ENCODE data around the gene PHLDB2. TPM values are rescaled to one million over a fixed set of nuclear protein-coding genes. Genes with fewer than 3 reads are reported as not detected.

Gene PHLDB2
- total RNA-seq, 1 experiment from 2014 or later = not detected

DNA sequence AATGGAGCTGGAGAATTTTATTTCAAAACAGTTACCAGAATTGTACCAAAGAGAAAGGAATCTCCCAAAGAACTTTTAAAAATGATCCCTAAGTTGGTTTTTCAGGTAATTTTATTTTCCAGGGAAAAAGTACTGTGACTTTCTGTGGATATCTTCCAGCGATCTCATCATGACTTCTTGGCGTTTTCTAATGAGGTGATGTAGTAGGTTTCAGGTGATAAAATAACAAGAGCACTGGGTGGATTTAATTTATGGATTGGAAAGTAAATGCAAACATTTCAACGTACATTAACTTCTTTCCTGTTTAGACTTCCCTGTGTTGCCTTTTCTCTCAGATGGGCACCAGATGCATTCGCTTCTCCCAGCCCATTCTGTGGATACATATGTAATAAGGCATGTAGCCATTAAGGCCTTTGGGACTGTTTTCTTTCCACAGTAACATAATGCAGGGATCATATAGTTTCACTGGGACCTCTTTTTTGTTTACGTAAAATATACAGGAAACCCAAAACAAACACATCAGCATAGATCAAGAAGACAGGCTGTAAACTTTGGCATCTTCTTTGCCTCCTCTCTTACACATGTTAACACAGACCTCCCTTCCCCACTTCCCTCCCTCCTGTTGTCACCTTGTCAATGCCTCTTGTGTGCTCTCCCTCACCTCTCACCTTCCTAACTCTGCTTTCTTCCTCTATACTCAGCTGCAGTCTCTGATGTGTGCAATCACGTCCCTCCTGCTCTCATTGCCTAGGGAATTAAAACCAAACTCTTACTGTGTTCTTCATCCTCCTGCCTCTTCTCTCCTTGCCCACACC is 13.0 kb downstream of the PHLDB2 start:
- in situ Hi-C loops (cut with HindIII; ENCODE audit: low sequenced_read_pairs) = no loop called here
- DNase-seq (ENCODE audit: low spot score) = no peak

DNA sequence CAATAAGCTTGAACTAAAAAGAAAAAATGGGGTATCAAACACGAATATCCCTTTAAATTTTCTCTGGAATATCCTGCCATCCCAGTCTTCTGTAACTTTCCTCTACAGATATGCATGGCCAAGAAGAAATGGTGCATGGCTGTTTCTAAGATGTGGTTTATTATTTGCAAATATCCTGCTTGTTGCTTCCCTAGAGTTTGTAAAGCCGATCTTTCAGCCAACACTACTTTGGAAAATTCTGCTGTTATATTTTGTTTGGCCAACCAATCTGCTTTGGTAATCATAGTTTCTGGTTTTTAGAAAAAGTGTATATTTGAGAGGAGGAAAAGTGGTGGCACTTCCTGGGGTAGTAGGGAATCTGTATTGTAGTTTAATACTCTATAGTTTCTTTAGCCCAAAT is 13.9 kb downstream of the PHLDB2 start:
- no peak for DNase-seq (ENCODE audit: low spot score)
- in situ Hi-C loops (cut with HindIII; ENCODE audit: low sequenced_read_pairs) = no loop called here

DNA sequence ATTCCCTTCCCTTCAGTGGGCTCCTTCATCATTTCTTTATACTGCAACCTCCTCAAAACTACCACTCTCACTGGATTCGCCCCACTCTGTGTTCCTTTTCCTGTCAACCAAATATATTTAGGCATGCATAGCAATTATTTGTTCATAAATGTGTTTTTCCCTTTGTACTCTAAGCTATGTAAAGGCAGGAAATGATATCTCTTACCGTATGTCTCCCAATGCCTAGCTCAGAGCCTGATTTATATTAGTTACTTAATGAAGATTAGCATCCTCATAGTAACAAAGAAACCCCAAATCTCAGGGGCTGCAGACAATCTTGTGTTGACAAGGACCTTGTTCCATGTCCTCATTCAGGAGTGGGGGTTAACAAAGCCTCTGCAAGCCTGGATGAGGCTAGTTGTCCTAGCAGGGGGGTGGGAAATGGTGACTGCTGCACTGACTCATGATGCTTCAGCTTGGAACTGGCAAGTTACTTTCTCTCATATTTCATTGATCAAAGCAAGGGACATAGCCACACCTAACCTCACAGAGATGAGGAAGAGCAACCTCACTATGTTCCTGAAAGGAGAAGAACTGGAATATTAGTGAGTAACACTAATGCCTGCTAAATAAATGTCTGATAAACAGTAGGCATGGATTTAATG is 15.2 kb downstream of the PHLDB2 start:
- in situ Hi-C loops (cut with HindIII; ENCODE audit: low sequenced_read_pairs) = no loop called here

DNA sequence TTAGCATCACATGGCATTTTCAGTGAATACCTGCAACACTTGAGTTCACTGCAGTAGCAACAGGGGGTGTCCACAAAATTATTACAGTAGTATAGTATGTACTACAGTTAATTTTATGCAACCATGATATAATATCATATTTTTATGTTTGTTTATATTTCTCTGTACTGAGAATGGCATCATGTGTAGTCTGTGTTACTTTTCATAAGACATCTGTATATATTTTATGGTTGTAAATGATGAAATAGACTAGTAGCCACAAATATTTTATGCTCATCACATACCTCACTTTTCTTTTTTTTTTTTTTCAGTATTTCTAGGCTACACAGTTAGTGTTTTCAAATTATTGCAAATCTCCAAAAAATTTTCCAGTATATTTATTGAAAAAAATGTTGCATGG is 22.4 kb downstream of the PHLDB2 start:
- DNase-seq (ENCODE audit: low spot score) = no peak
- in situ Hi-C loops (cut with HindIII; ENCODE audit: low sequenced_read_pairs) = no loop called here

More for the DNA sequence above, 15.2 kb downstream of the PHLDB2 start:
- no peak for DNase-seq (ENCODE audit: low spot score)

DNA sequence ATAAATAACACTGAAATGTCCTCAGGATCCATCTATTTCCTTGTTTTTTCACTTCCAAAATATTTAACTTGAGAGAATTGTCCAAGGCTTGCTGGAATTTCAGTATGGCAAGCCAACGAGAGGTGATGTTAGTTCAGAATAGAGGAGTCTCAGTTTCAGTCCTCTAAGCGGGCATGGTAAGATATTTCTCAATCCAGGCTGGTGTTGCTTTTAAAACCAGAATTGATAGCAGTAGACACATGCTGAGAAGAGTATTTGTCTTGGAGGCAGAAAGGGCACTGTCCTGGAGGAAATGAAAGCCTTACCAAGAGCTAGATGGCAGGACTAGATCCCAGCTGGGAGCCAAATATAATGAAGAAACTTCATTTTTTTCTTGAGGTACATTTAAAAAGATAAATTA is 23.1 kb downstream of the PHLDB2 start:
- no peak for DNase-seq (ENCODE audit: low spot score)
- in situ Hi-C loops (cut with HindIII; ENCODE audit: low sequenced_read_pairs) = no loop called here

DNA sequence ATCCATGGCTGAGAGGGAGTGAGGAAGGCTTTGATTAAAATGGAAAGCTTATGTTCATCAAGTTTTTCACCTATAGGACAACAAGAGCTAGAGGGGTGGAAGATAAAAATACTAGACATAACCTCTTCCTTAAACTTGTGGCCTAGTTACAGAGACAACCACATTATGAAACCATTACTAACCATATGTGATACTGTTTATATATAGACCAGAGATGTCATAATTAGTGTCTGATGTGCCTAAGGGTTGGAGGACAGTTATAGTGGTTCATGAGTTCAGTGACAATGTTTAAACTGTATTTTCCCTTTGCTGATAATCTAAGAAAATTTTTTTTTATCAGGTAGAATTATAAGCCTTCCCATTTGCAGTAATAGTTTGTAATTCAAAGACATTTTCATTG is 23.7 kb downstream of the PHLDB2 start:
- in situ Hi-C loops (cut with HindIII; ENCODE audit: low sequenced_read_pairs) = no loop called here
- no peak for DNase-seq (ENCODE audit: low spot score)

DNA sequence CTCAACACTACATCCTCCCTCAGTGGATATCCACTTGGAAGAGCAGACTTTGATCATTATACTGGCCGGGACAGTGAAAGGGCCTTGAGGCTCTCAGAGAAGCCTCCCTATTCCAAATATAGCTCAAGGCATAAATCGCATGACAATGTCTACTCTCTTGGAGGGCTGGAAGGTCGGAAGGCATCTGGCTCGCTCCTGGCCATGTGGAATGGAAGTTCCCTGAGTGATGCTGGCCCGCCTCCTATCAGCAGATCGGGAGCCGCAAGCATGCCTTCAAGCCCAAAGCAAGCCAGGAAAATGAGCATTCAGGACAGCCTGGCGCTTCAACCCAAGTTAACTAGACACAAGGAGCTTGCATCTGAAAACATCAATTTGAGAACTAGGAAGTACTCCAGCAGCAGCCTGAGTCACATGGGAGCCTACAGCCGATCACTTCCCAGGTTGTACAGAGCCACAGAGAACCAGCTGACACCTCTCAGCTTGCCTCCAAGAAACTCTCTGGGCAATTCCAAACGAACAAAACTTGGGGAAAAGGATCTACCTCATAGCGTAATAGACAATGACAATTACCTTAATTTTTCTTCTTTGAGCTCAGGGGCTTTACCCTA is 25.4 kb downstream of the PHLDB2 start:
- no peak for DNase-seq (ENCODE audit: low spot score)
- in situ Hi-C loops (cut with HindIII; ENCODE audit: low sequenced_read_pairs) = no loop called here

DNA sequence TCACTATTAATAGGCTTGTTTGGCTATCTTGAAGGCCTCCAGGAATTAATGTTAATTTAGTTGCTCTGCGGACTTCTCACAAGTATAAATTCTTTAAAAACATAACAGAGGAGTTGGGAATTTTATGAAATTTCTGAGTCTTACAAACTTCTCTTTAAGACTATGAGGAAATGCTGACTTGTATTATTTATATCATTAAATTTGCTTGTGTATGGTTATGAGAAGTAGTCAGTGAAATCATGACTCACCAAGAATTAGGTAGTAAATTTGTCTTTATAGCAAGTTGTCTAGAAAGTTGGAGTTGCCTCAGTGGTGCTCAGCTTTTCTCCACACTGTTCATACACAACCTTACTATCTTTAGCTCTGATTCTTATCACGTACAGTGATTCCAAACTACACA is 26.5 kb downstream of the PHLDB2 start:
- DNase-seq (ENCODE audit: low spot score) = no peak
- in situ Hi-C loops (cut with HindIII; ENCODE audit: low sequenced_read_pairs) = no loop called here

DNA sequence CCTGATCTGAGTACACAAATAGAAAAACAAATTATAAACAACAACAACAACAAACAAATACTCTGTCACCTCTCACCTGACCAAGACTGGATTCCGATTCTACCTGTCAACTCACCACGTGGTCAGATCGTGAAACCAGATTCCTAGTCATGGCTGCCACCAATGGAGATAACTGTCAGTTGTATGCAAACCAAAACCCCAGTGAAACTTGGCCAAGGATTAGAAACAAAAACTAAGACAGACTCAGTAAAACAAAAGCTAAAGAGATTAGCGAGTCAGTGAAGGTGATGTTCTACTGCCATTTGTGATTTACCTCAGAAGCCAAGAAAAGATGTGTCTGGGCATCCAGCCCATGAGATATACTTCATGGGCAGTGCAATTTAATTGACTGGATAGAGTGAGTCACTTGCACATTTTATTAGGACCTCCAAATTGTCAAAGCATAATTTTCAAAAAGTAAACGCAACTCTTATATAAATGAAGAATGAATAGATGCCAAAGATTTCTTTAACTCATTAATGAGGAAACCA is 31.1 kb downstream of the PHLDB2 start:
- in situ Hi-C loops (cut with HindIII; ENCODE audit: low sequenced_read_pairs) = no loop called here
- DNase-seq (ENCODE audit: low spot score) = no peak

DNA sequence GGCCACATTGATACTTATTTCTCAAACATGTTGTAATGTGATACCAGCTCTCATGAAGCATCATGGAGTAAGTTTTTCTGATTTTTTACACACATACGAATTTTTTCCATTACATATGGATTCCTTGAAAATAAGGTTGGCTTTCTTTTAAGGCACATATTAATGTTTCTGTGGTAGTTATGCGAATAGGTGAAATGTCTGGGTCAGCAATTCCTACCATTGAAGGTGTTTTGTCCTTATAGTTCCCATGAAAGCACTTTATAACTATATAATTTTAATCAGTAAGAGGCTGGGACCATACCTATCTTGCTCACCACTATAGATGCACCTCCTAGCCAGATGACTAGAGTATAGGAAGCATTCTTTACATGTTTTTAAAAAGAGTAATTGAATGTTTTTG is 33.0 kb downstream of the PHLDB2 start:
- in situ Hi-C loops (cut with HindIII; ENCODE audit: low sequenced_read_pairs) = no loop called here

DNA sequence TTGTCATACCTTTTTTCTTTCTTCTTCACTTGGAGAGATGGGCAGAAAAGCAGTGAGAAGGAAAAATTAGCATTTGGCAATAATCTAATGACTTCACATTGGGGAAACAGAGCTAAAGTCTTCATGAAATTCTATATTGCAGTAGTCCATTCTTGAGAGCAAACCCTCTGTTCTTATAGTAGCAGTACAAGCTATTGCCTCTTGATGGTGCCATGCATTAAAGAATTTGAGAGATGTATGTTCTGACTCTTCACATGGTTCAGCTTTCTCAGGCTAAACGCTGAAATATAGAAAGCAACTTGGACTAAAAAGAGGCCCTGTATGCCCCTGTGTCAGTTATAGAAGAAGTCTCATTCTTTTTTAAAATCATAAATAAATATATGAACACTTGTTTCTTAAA is 36.0 kb downstream of the PHLDB2 start:
- DNase-seq (ENCODE audit: low spot score) = peak; percentile 5
- in situ Hi-C loops (cut with HindIII; ENCODE audit: low sequenced_read_pairs) = no loop called here

More for the DNA sequence above, 33.0 kb downstream of the PHLDB2 start:
- DNase-seq (ENCODE audit: low spot score) = no peak

DNA sequence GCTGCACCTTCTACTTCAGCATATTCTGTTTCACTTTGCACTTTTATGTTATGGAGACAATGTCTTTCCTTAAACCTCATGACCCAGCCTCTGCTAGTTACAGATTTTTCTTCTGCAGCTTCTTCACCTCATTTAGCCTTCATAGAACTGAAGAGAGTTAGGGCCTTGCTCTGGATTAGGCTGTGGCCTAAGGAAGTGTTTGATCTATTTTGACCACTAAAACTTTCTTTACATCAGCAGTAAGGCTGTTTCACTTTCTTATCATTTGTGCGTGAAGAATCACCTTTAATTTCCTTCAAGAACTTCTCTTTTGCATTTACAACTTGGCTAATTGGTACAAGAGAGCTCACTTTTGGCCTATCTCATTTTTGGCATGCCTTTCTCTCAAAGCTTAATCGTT is 40.9 kb downstream of the PHLDB2 start:
- in situ Hi-C loops (cut with HindIII; ENCODE audit: low sequenced_read_pairs) = no loop called here
- DNase-seq (ENCODE audit: low spot score) = no peak

DNA sequence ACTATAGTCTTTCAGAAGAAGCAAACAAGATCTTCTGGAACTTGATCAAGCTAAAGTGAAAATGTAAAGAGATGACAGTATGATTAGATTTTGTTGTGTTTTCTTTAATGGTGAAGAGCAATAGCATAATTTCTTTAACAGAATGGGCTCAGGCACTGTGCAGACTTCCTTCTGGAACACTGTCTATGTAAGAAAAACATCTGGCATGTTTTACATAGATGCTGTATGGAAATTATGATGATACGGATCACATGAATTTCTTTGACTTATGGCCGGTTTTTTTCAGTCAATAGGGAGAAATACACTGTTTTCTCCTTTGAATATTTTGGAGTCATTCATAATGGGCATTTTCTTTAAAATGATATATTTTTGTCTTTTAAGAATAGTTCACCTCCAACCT is 42.6 kb downstream of the PHLDB2 start:
- no peak for DNase-seq (ENCODE audit: low spot score)
- in situ Hi-C loops (cut with HindIII; ENCODE audit: low sequenced_read_pairs) = no loop called here

DNA sequence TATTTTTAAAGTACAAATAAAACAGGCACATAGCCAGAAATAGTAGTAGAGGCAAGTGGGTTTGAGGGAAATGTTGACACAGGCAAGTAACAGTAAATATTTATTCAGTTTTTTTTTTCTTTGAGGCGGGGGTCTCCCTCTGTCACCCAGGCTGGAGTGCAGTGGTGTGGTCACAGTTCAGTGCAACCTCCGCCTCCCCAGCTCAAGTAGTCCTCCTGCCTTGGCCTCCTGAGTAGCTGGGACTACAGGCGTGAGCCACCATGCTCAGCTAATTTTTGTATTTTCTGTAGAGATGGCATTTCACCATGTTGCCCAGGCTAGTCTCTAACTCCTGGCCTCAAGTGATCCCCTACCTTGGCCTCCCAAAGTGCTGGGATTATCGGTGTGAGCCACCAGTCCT is 43.5 kb downstream of the PHLDB2 start:
- in situ Hi-C loops (cut with HindIII; ENCODE audit: low sequenced_read_pairs) = no loop called here
- no peak for DNase-seq (ENCODE audit: low spot score)

DNA sequence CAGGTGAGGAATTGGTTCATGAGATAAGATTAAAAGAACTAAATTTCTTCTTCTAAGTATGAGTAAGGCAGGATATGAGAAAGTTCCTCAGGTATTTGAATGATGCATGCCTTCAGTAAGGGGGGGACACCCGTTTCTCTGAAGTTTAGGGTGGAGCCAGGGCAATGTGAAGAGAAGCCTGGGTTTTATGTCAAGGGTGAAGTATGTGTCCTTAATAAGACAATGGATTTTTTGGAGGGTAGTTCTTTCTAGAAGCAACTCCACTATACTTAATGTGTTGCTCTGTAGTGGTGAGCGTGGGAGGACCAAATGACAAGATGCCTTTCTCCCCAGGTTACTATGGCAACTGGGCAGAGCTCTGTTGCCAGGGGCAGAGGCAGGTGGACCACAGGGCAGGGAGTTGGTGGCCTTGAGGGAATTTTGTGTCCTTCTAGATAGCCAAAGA is 44.0 kb downstream of the PHLDB2 start:
- no peak for DNase-seq (ENCODE audit: low spot score)
- in situ Hi-C loops (cut with HindIII; ENCODE audit: low sequenced_read_pairs) = no loop called here

DNA sequence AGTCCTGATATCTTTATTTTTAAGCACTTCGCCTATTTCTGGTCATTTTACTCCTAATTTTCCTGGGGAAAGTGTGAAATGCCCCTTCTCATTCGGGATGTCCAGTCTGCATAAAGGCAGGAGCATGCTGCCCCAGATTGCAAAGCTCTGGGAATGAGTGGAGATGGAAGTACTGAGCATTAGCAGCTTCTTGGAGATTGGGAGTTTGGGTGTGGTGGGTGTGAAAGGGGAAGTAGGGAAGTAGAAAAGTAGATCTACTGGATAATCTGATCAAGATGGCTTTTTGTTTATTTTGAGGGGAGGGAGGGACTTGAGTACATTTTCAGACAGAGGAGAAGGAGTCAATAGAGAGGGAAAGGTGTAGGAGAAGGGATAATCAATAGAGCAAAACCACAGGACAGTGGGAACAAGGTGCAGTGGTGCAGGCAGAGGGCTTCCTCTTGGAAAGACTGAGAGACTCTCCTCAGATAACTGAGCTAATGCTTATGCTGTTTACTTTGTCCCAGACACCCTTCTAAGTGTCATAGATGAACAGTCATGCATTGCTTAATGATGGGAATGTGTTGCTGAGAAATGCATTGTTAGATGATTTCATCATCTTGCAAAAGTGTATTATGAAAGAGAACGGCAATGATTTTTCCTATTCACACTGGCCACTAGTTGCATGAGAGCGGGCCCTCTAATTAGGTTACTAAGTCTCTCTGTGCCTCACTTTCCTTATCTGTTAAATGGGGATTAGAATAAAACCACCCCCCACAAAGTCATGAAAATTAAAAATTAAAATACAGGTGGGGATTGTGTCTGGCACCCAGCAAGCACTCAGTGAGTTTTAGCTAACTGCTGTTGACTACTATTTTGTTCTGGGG is 45.5 kb downstream of the PHLDB2 start:
- in situ Hi-C loops (cut with HindIII; ENCODE audit: low sequenced_read_pairs) = no loop called here
- DNase-seq (ENCODE audit: low spot score) = no peak

DNA sequence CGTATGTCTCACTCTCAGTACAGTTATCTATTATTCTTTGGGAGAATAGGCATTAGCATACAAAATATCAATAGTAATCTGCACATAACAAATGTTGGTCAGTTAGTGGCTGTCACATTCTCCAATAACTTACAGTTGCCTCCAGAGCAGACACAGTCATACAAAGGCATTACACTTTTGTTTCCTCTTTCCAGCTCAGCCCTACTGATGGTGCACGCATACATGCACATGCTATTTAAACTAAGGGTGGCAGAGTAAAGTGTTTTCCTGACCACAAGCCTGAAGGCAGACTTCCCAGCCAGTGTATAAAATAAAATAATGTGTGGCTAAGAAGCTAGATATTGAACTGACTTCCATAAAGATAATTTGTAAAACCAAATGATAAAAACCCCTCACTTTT is 47.6 kb downstream of the PHLDB2 start:
- in situ Hi-C loops (cut with HindIII; ENCODE audit: low sequenced_read_pairs) = no loop called here

DNA sequence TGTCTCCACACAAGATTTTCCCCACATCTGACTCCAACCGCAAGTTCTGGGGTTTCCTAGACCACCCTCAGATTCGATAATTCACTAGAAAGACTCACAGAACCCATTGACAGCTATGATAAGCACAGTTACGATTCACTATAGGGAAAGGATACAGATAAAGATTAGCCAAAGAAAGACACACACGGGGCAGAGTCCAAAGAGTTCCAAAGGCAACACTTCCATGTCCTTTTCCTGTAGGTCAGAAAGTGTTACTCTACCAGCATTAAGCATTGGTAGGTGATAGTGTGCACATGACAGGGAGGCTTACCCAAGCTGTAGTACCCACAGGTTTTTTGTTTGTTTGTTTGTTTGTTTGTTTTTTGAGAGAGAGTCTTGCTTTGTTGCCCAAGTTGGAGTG is 48.1 kb downstream of the PHLDB2 start:
- in situ Hi-C loops (cut with HindIII; ENCODE audit: low sequenced_read_pairs) = no loop called here
- DNase-seq (ENCODE audit: low spot score) = no peak

More for the DNA sequence above, 47.6 kb downstream of the PHLDB2 start:
- no peak for DNase-seq (ENCODE audit: low spot score)

DNA sequence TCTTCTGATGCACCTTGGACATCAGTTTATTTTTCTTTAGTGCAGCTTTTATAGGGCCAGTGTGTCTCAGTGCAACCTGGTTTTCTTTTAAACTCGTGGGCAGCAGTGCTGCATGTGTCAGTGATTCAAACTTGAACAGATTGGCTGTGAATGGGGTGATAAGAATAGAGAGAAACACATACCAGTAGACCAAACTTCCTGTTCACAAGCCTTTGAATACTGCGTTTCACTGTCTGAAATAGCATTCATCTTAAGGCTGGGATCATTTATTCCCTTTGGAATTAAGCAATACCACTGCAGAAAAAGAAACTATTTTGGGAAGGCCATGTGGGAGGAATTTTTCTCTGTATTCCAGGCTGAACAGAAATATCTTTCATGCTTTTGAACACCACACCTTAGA is 51.7 kb downstream of the PHLDB2 start:
- no peak for DNase-seq (ENCODE audit: low spot score)
- in situ Hi-C loops (cut with HindIII; ENCODE audit: low sequenced_read_pairs) = no loop called here
